KBM-7 (cell line): ENCODE data around the gene TDRD3.
"Not testable (repeated sequence)": the region's sequence is repeated elsewhere in the genome, so short reads cannot be mapped to it uniquely, and the experiment has no call there.

Experiments
- DNase-seq: peaks from one replicate; pipeline ENCODE4 v3.0.0-alpha.2; 2015
- in situ Hi-C: fragments of 300-500 bp; cut with MboI; formaldehyde crosslinking; loops from 2 replicates; pipeline ENCODE4 v1.14.3; 2020; ENCODE audit warnings: low sequenced_read_pairs, low pct_unique_long_range_greater_than_20kb, mixed read lengths

Gene TDRD3

DNA sequence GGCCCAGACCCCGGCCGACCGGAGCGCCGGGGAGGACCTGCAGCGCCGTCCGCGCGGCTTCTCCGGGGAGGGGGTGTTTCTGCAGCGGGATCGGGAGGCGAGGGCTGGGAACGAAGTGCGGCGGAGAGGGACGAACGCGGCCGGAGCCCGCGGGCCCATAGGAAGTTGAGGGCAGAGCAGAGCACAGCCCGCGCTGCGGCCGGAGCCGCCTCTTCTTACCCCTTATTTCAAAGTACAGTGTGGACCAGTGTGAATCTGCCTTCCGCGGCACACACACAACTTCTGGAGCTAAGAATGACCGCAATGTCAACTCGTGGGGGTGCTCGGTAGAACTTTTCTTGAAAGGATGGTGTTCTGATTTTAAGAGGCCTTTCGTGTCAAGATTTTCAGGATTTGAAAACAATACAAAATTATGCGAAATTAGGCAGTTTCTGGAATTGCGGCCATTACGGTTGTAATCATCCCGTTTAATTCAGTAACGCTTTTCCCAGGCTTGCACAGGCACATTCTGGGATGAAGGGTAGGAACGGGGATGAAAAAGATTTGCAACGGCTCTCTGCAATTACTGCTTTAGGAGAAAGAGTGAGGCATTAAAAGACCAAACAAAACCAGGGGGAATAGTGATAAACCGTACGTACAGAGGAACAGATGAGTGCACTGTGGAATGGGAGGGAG lies 821 bp downstream of the TDRD3 start:
- in situ Hi-C loops: no loop called here
- peak; percentile 76 for DNase-seq

DNA sequence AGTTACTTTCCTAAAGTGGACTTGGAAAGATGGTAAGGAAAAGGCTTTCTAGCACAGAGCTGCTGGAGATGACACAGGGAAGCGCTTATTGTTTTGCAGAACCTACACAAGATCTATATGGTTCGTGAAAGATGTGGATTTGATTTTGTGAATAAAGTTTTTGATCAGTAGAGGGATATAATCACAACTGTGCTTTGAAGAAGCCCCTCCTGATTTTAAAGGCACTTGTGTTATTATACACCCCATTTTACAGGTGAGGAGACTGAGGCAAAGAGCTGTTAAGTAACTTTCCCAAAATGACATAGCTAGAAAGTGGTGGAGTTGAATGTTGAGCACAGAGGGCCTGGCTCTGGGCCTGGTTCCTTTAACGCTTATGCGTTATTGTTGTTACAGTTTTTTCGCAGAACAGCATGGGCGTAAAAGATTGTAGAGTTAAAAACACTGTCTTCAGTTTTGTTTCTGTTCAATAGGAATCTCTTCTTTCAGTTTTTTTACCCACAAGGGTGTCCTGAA lies 1.4 kb downstream of the TDRD3 start:
- in situ Hi-C loops: no loop called here
- DNase-seq: peak; percentile 38

DNA sequence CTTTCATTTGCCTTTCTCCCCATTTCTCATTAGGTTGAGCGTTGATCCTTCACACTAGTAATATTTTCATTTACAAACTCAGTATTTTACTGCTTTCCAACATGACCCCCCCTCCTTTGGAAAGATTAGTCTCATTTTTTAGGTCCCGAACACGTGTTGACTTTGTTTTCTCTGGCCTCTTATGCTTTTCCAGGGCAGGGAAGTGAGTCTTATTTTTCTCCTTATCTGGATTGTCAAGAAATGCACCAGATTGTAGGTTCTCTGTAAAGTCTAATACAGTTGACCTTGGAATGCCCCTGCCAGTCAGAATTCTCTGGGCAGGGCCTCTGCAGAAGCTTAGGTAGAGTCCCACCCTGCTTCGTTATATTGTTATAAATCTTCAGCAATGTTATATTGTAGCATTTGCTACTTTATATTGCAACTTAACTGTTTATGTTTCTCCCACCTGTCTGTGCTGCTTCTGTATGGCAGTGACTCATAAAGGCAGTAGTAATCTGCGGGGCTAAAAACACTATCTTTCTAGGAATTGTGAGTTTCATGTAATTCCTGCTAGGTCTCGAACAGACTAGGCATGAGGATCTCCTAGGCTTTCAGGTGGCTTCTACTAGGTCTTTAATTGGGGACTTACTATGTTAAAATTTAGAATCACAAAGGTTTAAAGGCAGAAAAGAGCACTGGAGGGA lies 2.0 kb downstream of the TDRD3 start:
- peak; percentile 32 for DNase-seq
- in situ Hi-C loops: no loop called here

DNA sequence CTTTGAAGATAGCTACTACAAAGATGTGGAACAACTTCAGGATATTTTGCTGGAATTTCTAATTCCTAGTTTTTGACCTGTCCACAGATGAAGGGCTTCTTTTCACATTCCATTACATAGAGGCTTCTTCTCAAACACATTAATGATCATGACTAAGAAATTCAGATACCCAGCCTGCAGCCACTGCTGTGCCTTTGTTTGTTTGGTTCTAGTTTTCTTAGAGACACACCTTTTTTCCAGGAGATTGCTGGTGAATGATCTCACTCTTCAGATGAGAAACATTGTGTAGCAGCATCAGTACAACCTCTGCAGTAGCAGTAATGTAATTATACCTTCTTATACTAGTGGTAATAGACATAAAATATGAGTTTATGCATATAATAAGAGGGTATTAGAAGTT lies 5.0 kb downstream of the TDRD3 start:
- no peak for DNase-seq

DNA sequence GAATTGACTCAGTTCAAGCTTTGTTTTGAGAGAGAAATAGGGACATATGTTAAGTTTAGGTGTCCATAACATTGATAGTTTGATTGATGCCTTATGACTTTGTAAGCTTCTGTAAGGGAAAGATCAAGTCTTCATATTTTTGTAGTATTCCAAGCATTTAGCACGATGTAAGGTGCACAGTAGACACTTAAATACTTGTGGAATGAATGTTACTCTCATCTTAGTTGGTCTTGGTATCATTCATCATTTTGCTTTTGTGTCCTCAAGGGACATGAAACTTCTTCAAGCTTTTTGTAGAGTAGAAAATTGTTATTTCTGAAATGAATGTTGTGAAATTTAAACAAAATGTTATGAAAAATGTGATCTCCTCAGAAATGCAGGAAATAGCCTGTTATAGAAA lies 10.1 kb downstream of the TDRD3 start:
- in situ Hi-C loops: no loop called here
- no peak for DNase-seq

More for the DNA sequence above, 5.0 kb downstream of the TDRD3 start:
- in situ Hi-C loops: no loop called here

DNA sequence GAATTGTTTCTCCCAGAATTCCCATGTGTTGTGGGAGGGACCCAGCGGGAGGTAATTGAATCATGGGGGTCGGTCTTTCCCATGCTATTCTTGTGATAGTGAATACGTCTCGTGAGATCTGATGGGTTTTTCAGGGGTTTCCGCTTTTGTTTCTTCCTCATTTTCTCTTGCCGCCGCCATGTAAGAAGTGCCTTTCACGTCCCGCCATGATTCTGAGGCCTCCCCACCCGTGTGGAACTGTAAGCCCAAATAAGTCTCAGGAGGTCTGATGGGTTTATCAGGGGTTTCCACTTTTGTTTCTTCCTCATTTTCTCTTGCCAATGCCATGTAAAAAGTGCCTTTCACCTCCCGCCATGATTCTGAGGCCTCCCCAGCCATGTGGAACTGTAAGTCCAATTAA lies 10.8 kb downstream of the TDRD3 start:
- DNase-seq, in situ Hi-C loops: not testable (repeated sequence)

DNA sequence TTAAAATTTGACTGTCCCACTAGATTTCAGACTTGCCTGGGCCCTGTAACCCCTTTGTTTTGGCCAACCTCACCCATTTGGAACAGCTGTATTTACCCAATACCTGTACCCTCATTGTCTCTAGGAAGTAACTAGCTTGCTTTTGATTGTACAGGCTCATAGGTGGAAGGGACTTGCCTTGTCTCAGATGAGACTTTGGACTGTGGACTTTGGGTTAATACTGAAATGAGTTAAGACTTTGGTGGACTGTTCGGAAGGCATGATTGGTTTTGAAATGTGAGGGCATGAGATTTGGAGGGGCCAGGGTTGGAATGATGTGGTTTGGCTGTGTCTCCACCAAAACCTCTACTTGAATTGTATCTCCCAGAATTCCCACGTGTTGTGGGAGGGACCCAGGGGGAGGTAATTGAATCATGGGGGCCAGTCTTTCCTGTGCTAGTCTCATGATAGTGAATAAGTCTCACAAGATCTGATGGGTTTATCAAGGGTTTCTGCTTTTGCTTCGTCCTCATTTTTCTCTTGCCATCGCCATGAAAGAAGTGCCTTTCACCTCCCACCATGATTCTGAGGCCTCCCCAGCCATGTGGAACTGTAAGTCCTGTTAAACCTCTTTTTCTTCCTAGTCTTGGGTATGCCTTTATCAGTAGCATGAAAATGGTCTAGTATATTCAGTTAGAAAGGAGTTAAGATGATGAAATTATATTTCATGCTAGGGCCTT lies 12.7 kb downstream of the TDRD3 start:
- DNase-seq, in situ Hi-C loops: not testable (repeated sequence)

DNA sequence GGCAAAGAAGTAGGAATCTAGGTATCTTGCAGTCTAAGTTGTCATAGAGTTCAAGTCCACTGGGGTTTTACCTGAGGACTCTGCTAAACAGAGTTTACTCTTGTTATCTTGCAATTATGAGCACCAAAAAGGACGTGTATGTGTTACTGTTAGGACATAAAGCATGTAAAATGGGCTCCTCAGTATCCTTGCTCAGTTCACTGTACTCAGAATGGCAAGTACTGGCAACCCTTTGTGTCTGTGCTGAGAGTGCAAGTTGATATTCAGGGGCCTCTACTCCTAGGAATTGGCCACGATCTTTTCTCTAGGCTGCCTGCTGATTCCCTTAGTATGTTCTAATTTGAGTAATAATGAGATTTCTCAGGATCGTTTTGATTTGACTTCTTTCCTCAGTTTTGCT lies 13.3 kb downstream of the TDRD3 start:
- DNase-seq: no peak
- in situ Hi-C loops: no loop called here

DNA sequence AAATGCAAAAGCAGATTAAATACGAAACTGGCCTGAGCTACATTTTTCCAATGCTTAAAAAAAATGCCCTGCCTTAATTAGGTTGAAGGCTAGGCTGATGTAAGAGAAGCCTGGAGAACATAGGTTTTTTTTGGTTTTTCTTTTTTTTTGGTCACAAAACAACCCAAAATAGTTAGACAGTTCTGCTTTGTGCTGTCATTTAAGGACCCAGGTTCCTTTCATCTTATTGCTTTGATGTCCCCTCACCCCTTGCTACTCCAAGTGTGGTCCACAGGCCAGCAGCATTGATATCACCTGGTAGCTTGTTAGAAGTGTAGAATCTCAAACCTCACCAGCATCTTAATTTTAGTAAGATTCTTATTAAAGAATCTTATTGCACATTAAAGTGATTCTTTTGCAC lies 14.4 kb downstream of the TDRD3 start:
- no peak for DNase-seq
- in situ Hi-C loops: no loop called here

DNA sequence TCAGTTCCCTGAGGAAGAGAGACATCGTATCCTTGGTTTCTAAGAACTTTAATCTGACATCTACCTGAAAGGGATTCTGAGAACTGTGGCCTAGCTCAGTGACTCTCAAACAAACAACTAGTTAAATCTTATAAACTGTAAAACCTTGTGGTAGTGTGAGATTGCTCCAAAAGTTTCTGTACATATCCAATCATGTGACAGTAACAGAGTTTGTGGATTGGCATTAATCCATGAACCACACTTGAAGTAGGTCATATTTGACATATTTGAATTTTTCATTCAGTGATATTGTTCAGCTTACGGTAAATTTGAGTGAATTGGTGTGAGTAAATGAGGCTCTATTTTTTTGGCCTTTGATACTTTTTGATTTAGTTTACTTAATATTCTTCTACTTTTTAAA lies 15.0 kb downstream of the TDRD3 start:
- in situ Hi-C loops: no loop called here
- no peak for DNase-seq

DNA sequence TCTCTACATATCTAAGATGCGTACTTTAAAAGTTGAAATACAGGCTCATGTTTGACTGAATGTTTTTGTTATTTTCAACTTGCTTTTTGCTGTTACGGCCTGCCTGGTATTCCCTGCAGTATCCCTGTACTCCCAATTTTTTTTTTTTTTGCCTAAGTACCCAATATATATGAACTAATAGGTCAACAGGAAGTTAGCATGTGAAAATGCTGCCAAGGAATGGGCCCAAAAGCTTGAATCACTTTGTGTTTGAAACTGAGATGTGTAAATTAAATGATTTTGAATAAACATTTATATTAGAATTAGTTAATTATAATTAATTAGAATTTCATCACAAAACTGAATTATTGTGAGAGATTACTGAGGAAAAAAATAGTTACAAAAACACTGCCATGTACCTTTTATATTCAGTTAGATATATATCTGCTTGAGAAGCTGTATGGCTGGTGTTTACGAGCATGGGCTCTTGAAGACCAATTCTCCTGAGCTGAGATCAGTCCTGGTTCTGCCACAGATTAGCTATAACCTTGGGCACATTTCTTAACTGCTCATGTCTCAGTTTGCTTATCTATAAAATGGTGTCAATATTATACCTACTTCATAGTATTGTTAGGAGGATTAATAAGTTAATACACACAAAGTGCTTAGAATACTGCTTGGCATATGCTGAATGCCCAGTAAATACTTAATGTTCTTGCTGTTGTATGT lies 16.0 kb downstream of the TDRD3 start:
- in situ Hi-C loops: no loop called here
- no peak for DNase-seq

DNA sequence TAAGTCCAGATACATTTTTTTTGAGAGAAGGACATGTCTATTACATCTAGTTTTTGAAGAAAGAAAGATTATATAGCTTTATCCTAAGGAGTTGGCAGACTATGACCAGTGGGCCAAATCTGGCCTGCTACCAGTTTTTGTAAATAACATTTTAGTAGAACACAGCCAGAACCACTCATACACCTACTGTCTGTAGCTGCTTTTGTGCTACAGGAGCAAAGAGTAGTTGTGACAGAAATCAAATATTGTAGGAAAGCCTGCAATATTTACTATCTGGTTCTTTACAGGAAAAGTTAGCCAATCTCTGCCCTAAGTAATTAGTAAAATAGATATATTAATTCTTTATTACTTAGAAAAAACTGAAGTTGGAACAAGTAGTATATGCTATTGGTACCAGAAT lies 17.2 kb downstream of the TDRD3 start:
- in situ Hi-C loops: no loop called here
- no peak for DNase-seq

DNA sequence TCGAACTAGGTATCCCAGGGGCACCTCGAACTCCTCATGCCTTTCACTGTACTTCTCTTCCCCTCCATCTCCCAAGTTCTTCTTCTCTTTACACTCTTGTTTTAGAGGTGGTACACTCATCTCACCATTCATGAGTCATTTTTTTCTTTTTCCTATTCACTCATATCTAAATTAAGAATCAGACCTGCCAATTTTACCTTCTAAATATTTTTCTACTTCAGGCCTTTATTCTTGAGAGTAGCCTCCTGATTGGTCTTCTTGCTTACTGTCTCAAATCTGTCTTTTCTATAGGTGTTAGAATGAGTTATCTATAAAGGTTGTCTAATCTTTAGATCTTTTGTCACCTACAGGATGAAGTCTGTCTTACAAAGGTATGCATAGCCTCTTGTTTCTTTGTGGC lies 20.7 kb downstream of the TDRD3 start:
- no peak for DNase-seq
- in situ Hi-C loops: no loop called here

DNA sequence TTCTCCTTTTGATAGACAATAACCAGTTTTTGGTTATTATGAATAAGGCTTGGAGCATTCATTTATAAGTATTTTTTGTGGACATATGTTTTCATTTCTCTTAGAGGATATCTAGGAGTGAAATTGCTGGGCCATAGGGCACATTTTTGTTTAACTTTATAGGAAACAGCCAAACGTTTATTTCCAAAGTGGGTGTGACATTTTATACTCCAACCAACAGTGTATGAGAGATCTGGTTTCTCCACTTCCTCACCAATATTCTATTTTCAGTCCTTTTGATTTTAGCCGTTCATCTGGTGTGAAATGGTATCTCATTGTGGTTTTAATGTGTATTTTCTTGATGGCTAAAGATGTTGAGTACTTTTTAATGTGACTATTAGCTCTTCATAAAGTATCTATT lies 21.9 kb downstream of the TDRD3 start:
- no peak for DNase-seq
- in situ Hi-C loops: no loop called here

DNA sequence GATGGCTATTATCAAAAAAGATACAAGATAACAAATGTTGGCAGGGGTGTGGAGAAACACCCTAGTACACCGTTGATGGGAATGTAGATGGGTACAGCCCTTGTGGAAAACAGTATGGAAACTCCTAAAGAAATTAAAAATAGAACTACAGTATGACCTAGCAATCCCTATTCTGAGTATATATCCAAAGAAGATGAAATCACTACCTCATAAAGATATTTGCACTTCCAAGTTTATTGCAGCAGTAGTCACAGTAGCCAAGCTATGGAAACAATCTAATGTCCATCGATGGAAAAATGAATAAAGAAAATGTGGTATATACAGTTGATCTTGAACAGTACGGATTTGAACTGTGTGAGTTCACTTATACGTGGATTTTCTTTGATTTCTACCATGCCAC lies 28.3 kb downstream of the TDRD3 start:
- in situ Hi-C loops: no loop called here

DNA sequence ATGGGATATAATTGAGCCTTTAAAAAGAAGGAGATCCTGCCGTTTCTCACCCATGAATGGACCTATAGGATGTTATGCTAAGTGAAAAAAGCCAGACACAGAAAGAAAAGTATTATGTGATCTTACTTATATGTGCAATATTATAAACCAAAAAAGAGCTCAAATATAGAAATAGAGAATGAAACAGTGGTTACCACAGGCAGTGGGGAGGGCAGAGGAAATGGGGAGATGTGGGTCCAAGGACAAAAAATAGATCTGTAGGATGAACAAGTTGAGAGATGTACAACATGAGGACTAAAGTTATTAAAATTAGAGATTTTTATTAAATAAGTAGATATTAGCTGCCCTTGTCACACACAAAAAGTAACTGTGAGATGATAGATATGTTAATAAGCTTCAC lies 29.1 kb downstream of the TDRD3 start:
- in situ Hi-C loops: no loop called here

More for the DNA sequence above, 28.3 kb downstream of the TDRD3 start:
- DNase-seq: no peak

DNA sequence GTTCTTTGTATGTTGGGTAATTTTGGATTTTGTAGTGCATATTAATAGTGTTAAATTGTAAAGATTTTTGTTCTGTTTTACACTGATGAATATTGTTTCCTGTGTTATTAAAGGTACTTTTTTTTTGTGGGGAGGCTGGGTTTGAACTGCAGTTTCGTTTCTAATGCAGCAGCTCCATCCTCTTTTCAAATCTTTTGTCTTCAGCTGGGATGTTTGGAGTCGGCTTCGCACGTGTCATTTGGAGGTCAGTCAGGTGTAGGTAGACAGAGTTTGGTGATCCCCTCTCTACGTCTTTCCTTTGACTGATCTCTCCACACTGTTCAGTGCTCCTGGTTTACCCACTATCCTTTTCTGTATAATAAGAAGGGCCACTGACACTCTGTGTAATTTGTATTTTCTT lies 30.3 kb downstream of the TDRD3 start:
- in situ Hi-C loops: no loop called here
- DNase-seq: no peak

More for the DNA sequence above, 29.1 kb downstream of the TDRD3 start:
- no peak for DNase-seq

DNA sequence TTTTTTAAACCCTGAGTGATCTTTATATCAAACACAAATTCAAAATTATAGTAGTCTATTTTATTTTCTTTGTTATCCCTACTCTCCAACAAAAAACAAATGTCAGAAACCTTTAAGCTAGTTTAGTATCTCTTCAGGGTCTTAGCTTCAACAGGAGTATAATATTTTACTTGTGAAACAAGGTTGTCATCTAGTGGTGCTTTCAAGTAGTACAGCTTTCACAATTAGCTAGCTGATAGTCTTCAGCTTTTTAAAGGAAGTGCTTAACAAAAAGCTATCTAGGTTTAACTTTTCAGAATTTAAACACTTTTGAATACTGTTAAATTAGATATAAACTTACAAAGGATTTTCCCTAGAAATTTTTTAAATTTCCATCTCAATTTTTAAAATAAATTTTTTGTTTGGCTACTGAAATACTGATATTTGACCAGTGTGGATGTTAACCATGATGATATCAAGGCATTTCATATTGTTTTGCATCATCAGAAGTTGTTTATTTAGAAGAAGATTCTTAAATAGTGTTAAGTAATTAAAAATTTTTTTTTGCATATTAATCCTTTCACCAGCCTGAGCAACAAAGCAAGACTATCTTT lies 34.2 kb downstream of the TDRD3 start:
- in situ Hi-C loops: no loop called here

DNA sequence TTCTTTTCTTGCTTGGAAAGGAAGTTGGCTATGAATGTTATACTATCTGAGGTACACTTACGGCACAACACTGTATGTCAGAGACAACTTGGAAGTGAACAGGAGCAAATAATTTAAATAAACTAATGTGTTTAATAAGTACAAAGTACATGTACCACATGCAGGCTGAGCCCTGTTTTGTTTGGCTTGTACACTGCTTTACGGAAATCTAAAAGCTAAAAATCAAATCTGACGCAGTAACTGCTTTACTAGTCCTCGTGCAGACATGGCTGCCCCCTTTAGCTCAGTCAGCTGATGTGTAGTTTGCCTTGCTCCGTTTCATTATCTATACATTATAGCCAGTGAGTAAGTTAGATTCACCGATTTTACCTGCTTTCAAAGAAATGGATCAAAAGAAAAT lies 36.5 kb downstream of the TDRD3 start:
- no peak for DNase-seq
- in situ Hi-C loops: no loop called here

More for the DNA sequence above, 34.2 kb downstream of the TDRD3 start:
- peak; percentile 76 for DNase-seq
